ENCODE measurements around the gene ESYT3. TPM values are rescaled to one million over a fixed set of nuclear protein-coding genes. Genes with fewer than 3 reads are reported as not detected.

The ESYT3 gene
- total RNA-seq, 1 experiment from 2014 or later: 7.6 TPM

GRCh38 chr3:138443091-138443490 lies 8.7 kb downstream of the ESYT3 start:
- no peak overlapping the region for H3K4me3 Mint-ChIP-seq (ENCODE audit: unreplicated experiment)
- no peaks in the 10 kb centered on the region for H3K9me3 Mint-ChIP-seq (ENCODE audit: unreplicated experiment)
- BruUV-seq (replicated peaks): no TSS peak
- ChIA-PET CTCF (interaction anchor here (1.3 kb wide), 1 partner anchor 9 kb away, joined by 5 read pairs; the partner anchor contains the start of gene ESYT3), POLR2A (no interaction called here)
- Histone ChIP-seq H3K9me3 (no peaks in the 10 kb centered on the region), H3K4me1 (peaks cover 32% of the 10 kb centered on the region), H3K36me3 (ENCODE audit: control insufficient read depth, insufficient read depth, low read length) (no peaks in the 10 kb centered on the region; the same call in 1 of the 2 replicates), H3K27me3 (replicated peaks; ENCODE audit: control insufficient read depth, insufficient read depth, low read length) (no peaks in the 10 kb centered on the region), H3K4me3 (ENCODE audit: low read depth, low read length) (no peak overlapping the region)
- H3K27me3 Mint-ChIP-seq (ENCODE audit: insufficient read depth, unreplicated experiment): no peaks in the 10 kb centered on the region
- DNase-seq: peak in 1 of 2 experiments; percentile 9
- no peaks in the 10 kb centered on the region for H3K36me3 Mint-ChIP-seq (ENCODE audit: insufficient read depth, unreplicated experiment)
- TF ChIP-seq, protein P1, sequence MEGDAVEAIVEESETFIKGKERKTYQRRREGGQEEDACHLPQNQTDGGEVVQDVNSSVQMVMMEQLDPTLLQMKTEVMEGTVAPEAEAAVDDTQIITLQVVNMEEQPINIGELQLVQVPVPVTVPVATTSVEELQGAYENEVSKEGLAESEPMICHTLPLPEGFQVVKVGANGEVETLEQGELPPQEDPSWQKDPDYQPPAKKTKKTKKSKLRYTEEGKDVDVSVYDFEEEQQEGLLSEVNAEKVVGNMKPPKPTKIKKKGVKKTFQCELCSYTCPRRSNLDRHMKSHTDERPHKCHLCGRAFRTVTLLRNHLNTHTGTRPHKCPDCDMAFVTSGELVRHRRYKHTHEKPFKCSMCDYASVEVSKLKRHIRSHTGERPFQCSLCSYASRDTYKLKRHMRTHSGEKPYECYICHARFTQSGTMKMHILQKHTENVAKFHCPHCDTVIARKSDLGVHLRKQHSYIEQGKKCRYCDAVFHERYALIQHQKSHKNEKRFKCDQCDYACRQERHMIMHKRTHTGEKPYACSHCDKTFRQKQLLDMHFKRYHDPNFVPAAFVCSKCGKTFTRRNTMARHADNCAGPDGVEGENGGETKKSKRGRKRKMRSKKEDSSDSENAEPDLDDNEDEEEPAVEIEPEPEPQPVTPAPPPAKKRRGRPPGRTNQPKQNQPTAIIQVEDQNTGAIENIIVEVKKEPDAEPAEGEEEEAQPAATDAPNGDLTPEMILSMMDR (IDR thresholded peaks at IDR 0.05; ENCODE audit: insufficient read depth in 1 of 2, low read depth in 1 of 2, low read length in 1 of 2, severe bottlenecking in 1 of 2, unreplicated experiment in 1 of 2): no peak
- peaks cover 18% of the 10 kb centered on the region for H3K4me1 Mint-ChIP-seq (ENCODE audit: low read depth, unreplicated experiment)
- intact Hi-C loops (cut with micrococcal nuclease; ENCODE audit: unreplicated experiment): no loop called here
- H3K27ac Mint-ChIP-seq (ENCODE audit: unreplicated experiment): peak overlapping the region; percentile 50

DNA sequence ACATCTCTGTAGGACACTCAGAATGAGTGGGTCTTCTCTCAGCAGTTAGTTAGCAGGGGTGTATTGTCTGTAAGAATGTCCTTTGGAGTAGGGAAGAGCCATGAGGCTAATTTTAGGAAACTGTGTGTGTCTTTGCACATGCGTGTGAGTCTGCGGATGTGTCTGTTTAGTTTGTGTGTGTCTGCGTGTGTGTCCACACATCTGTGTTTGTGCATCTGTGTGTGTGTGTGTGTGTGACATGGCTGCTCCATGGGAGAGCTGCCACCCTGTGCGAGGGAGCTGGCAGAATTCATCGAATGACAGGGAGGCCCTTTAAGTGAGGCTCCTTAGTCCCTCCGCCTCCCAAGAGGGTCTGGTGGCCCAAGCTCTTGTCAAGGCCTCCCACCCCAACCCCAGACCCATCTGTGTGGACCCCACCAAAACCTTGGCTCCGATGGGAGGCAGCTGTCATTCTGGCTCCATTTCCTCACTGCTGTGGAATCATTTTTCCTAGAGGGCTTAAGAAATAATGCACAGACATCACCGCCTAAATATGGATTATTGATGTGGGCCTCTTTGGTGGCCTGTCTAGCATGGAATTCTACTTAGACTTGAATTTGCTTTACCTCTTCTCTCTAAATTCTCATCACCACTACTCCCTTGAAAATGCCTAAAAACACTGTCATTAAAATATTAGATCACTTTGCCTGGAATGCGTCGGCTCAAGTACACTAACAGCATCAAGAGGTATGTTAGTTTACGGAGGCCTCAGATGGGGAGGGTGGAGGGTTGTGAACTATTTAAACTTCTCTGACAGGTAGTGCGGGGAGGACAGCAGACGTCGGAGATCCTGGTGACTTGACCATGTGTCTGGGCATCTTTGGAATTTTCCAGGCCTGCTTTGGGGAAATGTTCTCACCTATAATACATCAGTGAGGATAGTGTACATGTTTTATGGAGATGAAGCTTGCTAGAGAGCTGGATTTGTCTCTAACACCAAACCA lies 9.4 kb downstream of the ESYT3 start:
- H3K27me3 Mint-ChIP-seq (ENCODE audit: insufficient read depth, unreplicated experiment): no peaks in the 10 kb centered on the region
- POLR2A ChIA-PET: no interaction called here
- no peaks in the 10 kb centered on the region for H3K27me3 ChIP-seq (replicated peaks; ENCODE audit: control insufficient read depth, insufficient read depth, low read length)
- CTCF ChIA-PET: interaction anchor here (1.3 kb wide), 1 partner anchor 9 kb away, joined by 5 read pairs; the partner anchor contains the start of gene ESYT3
- H3K9me3 ChIP-seq: no peaks in the 10 kb centered on the region
- peak in 1 of 2 experiments; percentile 19 for DNase-seq
- BruUV-seq (replicated peaks): no TSS peak
- TF ChIP-seq, protein P1 (IDR thresholded peaks at IDR 0.05; ENCODE audit: insufficient read depth in 1 of 2, low read depth in 1 of 2, low read length in 1 of 2, severe bottlenecking in 1 of 2, unreplicated experiment in 1 of 2): no peak
- H3K4me3 Mint-ChIP-seq (ENCODE audit: unreplicated experiment): no peak overlapping the region
- H3K4me1 ChIP-seq: peaks cover 32% of the 10 kb centered on the region
- no peaks in the 10 kb centered on the region; the same call in 1 of the 2 replicates for H3K36me3 ChIP-seq (ENCODE audit: control insufficient read depth, insufficient read depth, low read length)
- H3K9me3 Mint-ChIP-seq (ENCODE audit: unreplicated experiment): no peaks in the 10 kb centered on the region
- no peak overlapping the region for H3K4me3 ChIP-seq (ENCODE audit: low read depth, low read length)
- no peaks in the 10 kb centered on the region for H3K36me3 Mint-ChIP-seq (ENCODE audit: insufficient read depth, unreplicated experiment)
- peaks cover 18% of the 10 kb centered on the region for H3K4me1 Mint-ChIP-seq (ENCODE audit: low read depth, unreplicated experiment)
- intact Hi-C loops (cut with micrococcal nuclease; ENCODE audit: unreplicated experiment): no loop called here
- H3K27ac Mint-ChIP-seq (ENCODE audit: unreplicated experiment): peak overlapping the region; percentile 50

GRCh38 chr3:138445236-138445635 lies 10.8 kb downstream of the ESYT3 start:
- Mint-ChIP-seq H3K4me3 (ENCODE audit: unreplicated experiment) (no peak overlapping the region), H3K27ac (ENCODE audit: unreplicated experiment) (no peak overlapping the region), H3K36me3 (ENCODE audit: insufficient read depth, unreplicated experiment) (no peaks in the 10 kb centered on the region), H3K4me1 (ENCODE audit: low read depth, unreplicated experiment) (peaks cover 18% of the 10 kb centered on the region), H3K27me3 (ENCODE audit: insufficient read depth, unreplicated experiment) (no peaks in the 10 kb centered on the region), H3K9me3 (ENCODE audit: unreplicated experiment) (no peaks in the 10 kb centered on the region)
- TF ChIP-seq, protein P1 (IDR thresholded peaks at IDR 0.05; ENCODE audit: insufficient read depth in 1 of 2, low read depth in 1 of 2, low read length in 1 of 2, severe bottlenecking in 1 of 2, unreplicated experiment in 1 of 2): no peak
- Histone ChIP-seq H3K9me3 (no peaks in the 10 kb centered on the region), H3K4me1 (peaks cover 32% of the 10 kb centered on the region), H3K27me3 (replicated peaks; ENCODE audit: control insufficient read depth, insufficient read depth, low read length) (no peaks in the 10 kb centered on the region), H3K4me3 (ENCODE audit: low read depth, low read length) (no peak overlapping the region), H3K36me3 (ENCODE audit: control insufficient read depth, insufficient read depth, low read length) (no peaks in the 10 kb centered on the region; the same call in 1 of the 2 replicates)
- BruUV-seq (replicated peaks): no TSS peak
- peak in 1 of 2 experiments; percentile 11 for DNase-seq
- POLR2A ChIA-PET: no interaction called here
- intact Hi-C loops (cut with micrococcal nuclease; ENCODE audit: unreplicated experiment): no loop called here
- CTCF ChIA-PET: no interaction called here
